Ascending aorta (tissue), 2 donors: Measurements from ENCODE around the gene VWF. TPM values are rescaled to one million over a fixed set of nuclear protein-coding genes. Genes with fewer than 3 reads are reported as not detected.

ENCODE experiments used
- DNase-seq, 2 donors: peaks; one replicate each; pipeline ENCODE4 v3.0.0-alpha.2; 2019; ENCODE audit warnings: low spot score in 2 of 2
- H3K27ac ChIP-seq, 2 donors: fragments of 200-600 bp; sonication (generic); one replicate each; pipeline ENCODE4 v1.5.1; 2016 to 2017; ENCODE audit warnings: mild to moderate bottlenecking in 1 of 2
- H3K27me3 ChIP-seq: fragments of 200-600 bp; sonication (generic); one replicate; pipeline ENCODE4 v1.5.1; 2017
- H3K36me3 ChIP-seq, 2 donors: fragments of 200-600 bp; sonication (generic); one replicate each; pipeline ENCODE4 v1.5.1; 2016
- H3K4me1 ChIP-seq, 2 donors: fragments of 200-600 bp; sonication (generic); one replicate each; pipeline ENCODE4 v1.5.1; 2016 to 2017; ENCODE audit warnings: mild to moderate bottlenecking in 1 of 2
- H3K4me3 ChIP-seq, 2 donors: fragments of 200-600 bp; sonication (generic); one replicate each; pipeline ENCODE4 v1.5.1; 2016 to 2017; ENCODE audit warnings: mild to moderate bottlenecking in 1 of 2
- H3K9me3 ChIP-seq, 2 donors: fragments of 200-600 bp; sonication (generic); one replicate each; pipeline ENCODE4 v1.5.1; 2016
- CTCF ChIP-seq, 3 experiments: fragments of 200-600 bp in 2 of 3; fragments of 450-650 bp in 1 of 3; sonication (generic) in 2 of 3; IDR thresholded peaks; one replicate each; pipeline ENCODE4 v1.5.1; 2016 to 2019; ENCODE audit warnings: antibody characterized with exemption in 3 of 3, mild to moderate bottlenecking in 1 of 3, moderate library complexity in 1 of 3
- intact Hi-C: fragments of 100-400 bp; cut with DNase I; formaldehyde crosslinking; loops from one replicate; pipeline ENCODE4 v1.15.1; 2023
- total RNA-seq: library from RNA; depleted of rRNA; stranded (reverse); fragments of >200 nt; gene quantifications from one replicate; pipeline ENCODE4 v1.1.0, GENCODE V29; 2016

Gene VWF
- 1,026 TPM for total RNA-seq

DNA sequence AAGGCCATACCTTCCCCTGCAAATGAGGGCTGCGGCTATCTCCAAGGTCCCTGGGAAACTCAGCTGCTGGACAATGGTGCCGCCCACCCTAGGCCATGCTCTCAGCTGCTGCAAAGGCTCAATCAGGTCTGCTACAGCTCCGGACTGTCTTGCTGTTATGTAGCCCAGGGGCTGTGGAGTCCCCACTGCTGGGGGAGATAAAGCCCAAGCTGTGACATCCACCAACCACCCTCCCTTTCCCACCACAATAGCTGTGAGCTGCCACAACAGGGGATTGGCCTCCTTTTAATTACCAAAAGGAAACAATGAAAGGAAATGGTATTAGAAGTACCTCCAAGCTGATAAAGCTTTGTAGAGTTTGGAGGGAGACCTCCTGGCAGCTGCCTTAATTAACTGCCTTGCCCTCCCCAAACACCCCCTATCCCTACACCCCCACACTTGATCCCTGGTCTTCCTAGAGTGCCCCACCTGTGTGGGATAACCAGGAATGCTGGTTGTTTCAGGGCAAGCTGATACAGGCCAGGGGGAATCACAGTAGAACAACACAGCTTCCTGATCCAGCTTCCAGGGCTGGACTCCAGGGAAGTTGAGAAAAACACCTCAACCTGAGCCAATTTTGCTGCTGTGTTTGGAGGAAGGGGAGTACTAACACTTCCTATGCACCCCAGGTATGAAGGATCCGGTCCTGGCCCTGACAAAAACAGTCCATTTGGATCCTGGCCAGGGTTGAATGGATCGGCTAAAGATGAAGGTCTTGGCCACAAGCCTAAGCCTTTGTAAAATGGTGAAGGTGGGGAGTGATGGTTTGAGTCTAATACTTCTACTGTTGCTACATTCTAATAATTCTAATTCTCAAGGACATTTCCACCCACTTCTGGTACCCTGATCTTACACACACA, at the start of gene VWF:
Gene VWF, minus strand, starts transcription at position 260 of the 899 bp plus-strand sequence. CDS start 1,474 bp downstream, outside the sequence.
- Histone ChIP-seq H3K4me3 (peak within 1 kb of the TSS in 1 of 2 donors; percentile 22), H3K36me3 (no peaks in the 10 kb centered on the region), H3K9me3 (no peaks in the 10 kb centered on the region), H3K4me1 (no peaks in the 10 kb centered on the region), H3K27me3 (no peaks in the 10 kb centered on the region), H3K27ac (peak within 1 kb of the TSS in 1 of 2 donors; percentile 40)
- TF ChIP-seq CTCF (IDR thresholded peaks at IDR 0.05), result no peak
- DNase-seq, result no peak
- intact Hi-C loops, result no loop called here

GRCh38 chr12:6172862-6173261, 48.4 kb upstream of the VWF start:
- H3K36me3 ChIP-seq, result no peaks in the 10 kb centered on the region
- DNase-seq, result no peak
- no peak overlapping the region for H3K4me3 ChIP-seq
- intact Hi-C loops, result no loop called here
- H3K4me1 ChIP-seq, result peaks cover 0 to 8% of the 10 kb centered on the region in 2 donors
- peak overlapping the region in 1 of 2 donors; percentile 33 for H3K27ac ChIP-seq
- TF ChIP-seq CTCF (IDR thresholded peaks at IDR 0.05), result no peak
- H3K27me3 ChIP-seq, result no peaks in the 10 kb centered on the region
- H3K9me3 ChIP-seq, result no peaks in the 10 kb centered on the region

DNA sequence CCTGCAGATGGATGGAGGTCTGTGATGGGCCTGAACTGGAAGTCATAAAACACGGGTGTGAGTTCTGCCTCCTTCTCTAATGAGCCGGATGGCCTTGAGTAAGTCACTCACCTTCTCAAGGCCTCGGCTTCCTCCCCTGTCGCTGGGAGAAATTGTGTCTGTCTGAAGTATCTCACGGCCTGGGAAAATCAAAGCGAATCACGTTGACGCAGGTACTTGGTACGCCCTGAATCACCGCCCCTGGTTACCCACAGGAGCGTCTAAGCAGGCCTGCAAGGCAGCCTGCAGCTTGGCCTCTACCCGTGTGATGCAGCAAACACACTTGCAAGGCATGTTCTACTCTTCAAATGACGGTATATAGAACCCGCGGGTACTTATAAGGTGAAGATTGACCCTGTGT, 47.6 kb upstream of the VWF start:
- H3K36me3 ChIP-seq, result no peaks in the 10 kb centered on the region

DNA sequence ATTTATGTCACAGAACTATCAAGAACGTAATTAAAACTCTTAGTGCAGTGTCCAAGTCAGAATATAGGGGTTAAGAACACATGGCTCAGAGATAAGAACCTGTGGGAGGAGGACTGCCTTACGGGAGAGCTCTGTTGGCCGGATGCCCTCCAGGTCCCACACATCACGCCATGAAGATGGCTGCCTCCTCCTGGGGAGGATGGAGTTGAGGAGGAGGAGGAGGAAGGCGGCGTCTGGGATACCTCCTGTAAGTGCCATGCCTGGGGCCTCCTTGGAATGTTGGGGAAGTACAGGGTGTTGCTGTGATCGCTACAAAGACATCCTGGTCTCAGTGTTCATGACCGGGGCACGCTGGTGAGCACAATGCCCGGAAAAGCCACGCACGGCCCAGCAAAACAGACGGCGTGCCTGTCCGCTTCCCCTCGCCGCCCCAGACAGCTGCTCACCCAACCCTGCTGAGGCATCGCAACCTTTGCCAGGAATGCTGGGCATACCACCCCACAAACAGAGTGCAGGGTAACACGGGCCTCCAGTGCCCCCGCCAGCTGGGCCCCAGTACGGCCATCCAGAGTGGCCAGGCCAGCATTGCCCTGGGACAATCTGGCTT, 47.0 kb upstream of the VWF start:
- no peak overlapping the region for H3K4me3 ChIP-seq
- H3K4me1 ChIP-seq, result peaks cover 7 to 22% of the 10 kb centered on the region in 2 donors
- no peak for DNase-seq
- intact Hi-C loops, result no loop called here
- no peaks in the 10 kb centered on the region for H3K36me3 ChIP-seq
- peak overlapping the region in 1 of 2 donors; percentile 11 for H3K27ac ChIP-seq
- TF ChIP-seq CTCF (IDR thresholded peaks at IDR 0.05), result no peak
- no peaks in the 10 kb centered on the region for H3K9me3 ChIP-seq
- no peaks in the 10 kb centered on the region for H3K27me3 ChIP-seq

More for the DNA sequence above, 47.6 kb upstream of the VWF start:
- Histone ChIP-seq H3K4me1 (peaks cover 1 to 16% of the 10 kb centered on the region in 2 donors), H3K27ac (peak overlapping the region in 1 of 2 donors; percentile 33), H3K27me3 (no peaks in the 10 kb centered on the region), H3K9me3 (no peaks in the 10 kb centered on the region), H3K4me3 (no peak overlapping the region)
- no peak for DNase-seq
- intact Hi-C loops, result no loop called here
- no peak for TF ChIP-seq CTCF (IDR thresholded peaks at IDR 0.05)

DNA sequence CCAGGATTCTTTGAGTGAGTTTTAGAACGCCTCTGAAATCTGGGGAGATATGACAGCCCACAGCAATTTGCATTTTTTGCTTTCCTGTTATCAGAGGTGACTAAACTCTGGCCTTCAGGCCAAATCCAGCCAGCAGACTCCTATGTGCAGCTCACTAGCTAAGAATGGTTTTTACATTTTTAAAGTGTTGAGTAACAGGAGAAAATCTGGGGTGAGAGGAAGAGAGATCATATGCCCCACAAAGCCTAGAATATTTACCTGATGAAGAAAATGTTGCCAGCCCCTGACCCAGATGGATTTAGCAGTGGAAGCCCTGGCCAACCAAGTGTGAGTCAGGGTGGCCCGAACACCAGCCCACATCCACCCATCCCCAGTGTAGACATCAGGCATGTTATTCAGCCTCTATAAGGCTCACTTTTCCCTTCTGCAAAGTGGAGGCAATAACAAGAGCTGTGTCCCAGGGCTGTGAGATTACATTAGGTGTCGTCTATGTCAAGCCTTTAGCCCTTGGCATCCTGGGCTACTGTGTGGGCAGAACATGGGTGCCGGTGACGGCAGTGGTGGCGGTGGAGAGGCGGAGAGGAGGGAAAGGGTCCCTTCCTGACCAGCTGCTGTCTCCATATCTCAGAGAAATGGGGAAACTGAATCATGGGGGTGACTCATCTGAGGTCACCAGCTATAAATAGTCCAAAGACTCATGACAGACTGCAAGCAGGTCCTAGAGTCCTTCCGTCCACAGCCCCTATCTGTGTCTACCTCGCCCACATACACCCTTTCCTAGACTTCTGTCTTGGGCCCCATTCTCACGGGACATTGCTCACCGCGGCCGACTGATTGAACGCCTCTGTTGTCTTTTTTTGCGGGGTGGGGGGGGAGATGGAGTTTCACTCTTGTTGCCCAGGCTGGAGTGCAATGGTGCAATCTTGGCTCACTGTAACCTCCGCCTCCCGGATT, 43.1 kb upstream of the VWF start:
- Histone ChIP-seq H3K27ac (peak overlapping the region; percentile 93 to 98), H3K4me3 (no peak overlapping the region), H3K4me1 (peaks cover 9 to 31% of the 10 kb centered on the region in 2 donors), H3K27me3 (no peaks in the 10 kb centered on the region), H3K36me3 (no peaks in the 10 kb centered on the region), H3K9me3 (no peaks in the 10 kb centered on the region)
- intact Hi-C loops, result loop anchor here (1.0 to 5.0 kb wide), 3 partner anchors 15 to 75 kb away; no protein-coding TSS in a partner anchor
- DNase-seq, result peak; percentile 75 to 95
- TF ChIP-seq CTCF (IDR thresholded peaks at IDR 0.05), result no peak
